ENCODE data around the gene ITGA8. TPM values are rescaled to one million over a fixed set of nuclear protein-coding genes. Genes with fewer than 3 reads are reported as not detected.

ITGA8 gene
- total and polyA plus RNA-seq, 9 of the 15 experiments (the other 6 are each of a cell fraction or from before 2014, with no cell fraction given): 0.01 to 0.07 (median 0.04) TPM; not detected in 5

GRCh38 chr10:15483215-15484075 is 236.3 kb downstream of the ITGA8 start (continued):
- TF ChIP-seq REST (IDR thresholded peaks at IDR 0.05; ENCODE audit: borderline replicate concordance) (no peak), REST (CRISPR knock-in tag; IDR thresholded peaks at IDR 0.05; ENCODE audit: low read depth) (no peak), RHOXF2B (CRISPR knock-in tag; conservative IDR thresholded peaks at IDR 0.05) (no peak), ZNF707 (CRISPR knock-in tag; conservative IDR thresholded peaks at IDR 0.05) (no peak), ZNF277 (CRISPR knock-in tag; IDR thresholded peaks at IDR 0.05; ENCODE audit: borderline replicate concordance) (no peak), FOXJ3 (CRISPR knock-in tag; IDR thresholded peaks at IDR 0.05) (no peak), ID3 (CRISPR knock-in tag; IDR thresholded peaks at IDR 0.05) (no peak), ID3 (tag; IDR thresholded peaks at IDR 0.05) (no peak), MCM5 (IDR thresholded peaks at IDR 0.05; ENCODE audit: low read depth) (no peak), NR2F6 (CRISPR knock-in tag; IDR thresholded peaks at IDR 0.05) (no peak), KHSRP (IDR thresholded peaks at IDR 0.05) (no peak), ZNF57 (CRISPR knock-in tag; IDR thresholded peaks at IDR 0.05) (no peak), CBFA2T2 (conservative IDR thresholded peaks at IDR 0.05) (peak; percentile 51; the same call in 1 of the 2 replicates), ZNF655 (CRISPR knock-in tag; IDR thresholded peaks at IDR 0.05) (no peak), SREBF1 (IDR thresholded peaks at IDR 0.05; ENCODE audit: borderline replicate concordance, low read depth, low read length) (no peak)
